Epithelial cell of esophagus (primary cell): ENCODE data around the gene MORC2.

Source experiments
- DNase-seq: peaks from one replicate; pipeline ENCODE4 v3.0.0; 2010; ENCODE audit warnings: low read depth
- H3K4me3 ChIP-seq: 2 replicates; pipeline ENCODE4 v1.5.1; 2011; ENCODE audit warnings: mild to moderate bottlenecking, low read length, control low read depth
- CTCF ChIP-seq: IDR thresholded peaks from 2 replicates; pipeline ENCODE4 v1.5.1; 2011; ENCODE audit warnings: low read depth, mild to moderate bottlenecking, low read length, control low read depth, inconsistent platforms; ENCODE audit not compliant: insufficient read depth; ENCODE audit errors: missing control alignments

The MORC2 gene

GRCh38 chr22:30944986-30945385 lies 23.6 kb downstream of the MORC2 start:
- TF ChIP-seq CTCF = no peak
- no peak overlapping the region for H3K4me3 ChIP-seq
- no peak for DNase-seq

GRCh38 chr22:30943368-30943767 lies 25.2 kb downstream of the MORC2 start:
- TF ChIP-seq CTCF = no peak
- no peak overlapping the region for H3K4me3 ChIP-seq
- no peak for DNase-seq

GRCh38 chr22:30941363-30941740 lies 27.2 kb downstream of the MORC2 start:
- TF ChIP-seq CTCF = no peak
- DNase-seq = no peak
- H3K4me3 ChIP-seq = no peak overlapping the region

GRCh38 chr22:30940685-30941362 lies 27.8 kb downstream of the MORC2 start:
- no peak for DNase-seq
- no peak overlapping the region for H3K4me3 ChIP-seq

GRCh38 chr22:30934053-30934452 lies 34.5 kb downstream of the MORC2 start:
- no peak for DNase-seq
- H3K4me3 ChIP-seq = no peak overlapping the region
- no peak for TF ChIP-seq CTCF

More at GRCh38 chr22:30940685-30941362, 27.8 kb downstream of the MORC2 start:
- TF ChIP-seq CTCF = no peak

GRCh38 chr22:30933457-30933856 lies 35.1 kb downstream of the MORC2 start:
- TF ChIP-seq CTCF = no peak
- DNase-seq = no peak
- H3K4me3 ChIP-seq = no peak overlapping the region

- TF ChIP-seq CTCF = no peak
- H3K4me3 ChIP-seq = no peak overlapping the region
- DNase-seq = no peak
Observed at GRCh38 chr22:30932661-30933060, 35.9 kb downstream of the MORC2 start.
